GM18858 (cell line): ENCODE measurements around the gene CTCFL.

ENCODE experiments used
- ATAC-seq: cut with Tn5 transposase; IDR thresholded peaks from one replicate; pipeline ENCODE4 v1.9.1; 2021; ENCODE audit not compliant: unreplicated experiment

CTCFL gene

GRCh38 chr20:57449398-57450354 is 75.3 kb downstream of the CTCFL start:
- ATAC-seq, result no peak

GRCh38 chr20:57448764-57449354 is 76.1 kb downstream of the CTCFL start:
- ATAC-seq, result no peak
